Smooth muscle cell of bladder (primary cell): ENCODE data around the gene KIF24. TPM values are rescaled to one million over a fixed set of nuclear protein-coding genes. Genes with fewer than 3 reads are reported as not detected.

ENCODE experiments used
- total RNA-seq: library from RNA; depleted of rRNA; stranded (reverse); fragments of >200 nt; gene quantifications from 2 replicates; pipeline ENCODE4 v1.2.3, GENCODE V29; 2014

Gene KIF24, protein sequence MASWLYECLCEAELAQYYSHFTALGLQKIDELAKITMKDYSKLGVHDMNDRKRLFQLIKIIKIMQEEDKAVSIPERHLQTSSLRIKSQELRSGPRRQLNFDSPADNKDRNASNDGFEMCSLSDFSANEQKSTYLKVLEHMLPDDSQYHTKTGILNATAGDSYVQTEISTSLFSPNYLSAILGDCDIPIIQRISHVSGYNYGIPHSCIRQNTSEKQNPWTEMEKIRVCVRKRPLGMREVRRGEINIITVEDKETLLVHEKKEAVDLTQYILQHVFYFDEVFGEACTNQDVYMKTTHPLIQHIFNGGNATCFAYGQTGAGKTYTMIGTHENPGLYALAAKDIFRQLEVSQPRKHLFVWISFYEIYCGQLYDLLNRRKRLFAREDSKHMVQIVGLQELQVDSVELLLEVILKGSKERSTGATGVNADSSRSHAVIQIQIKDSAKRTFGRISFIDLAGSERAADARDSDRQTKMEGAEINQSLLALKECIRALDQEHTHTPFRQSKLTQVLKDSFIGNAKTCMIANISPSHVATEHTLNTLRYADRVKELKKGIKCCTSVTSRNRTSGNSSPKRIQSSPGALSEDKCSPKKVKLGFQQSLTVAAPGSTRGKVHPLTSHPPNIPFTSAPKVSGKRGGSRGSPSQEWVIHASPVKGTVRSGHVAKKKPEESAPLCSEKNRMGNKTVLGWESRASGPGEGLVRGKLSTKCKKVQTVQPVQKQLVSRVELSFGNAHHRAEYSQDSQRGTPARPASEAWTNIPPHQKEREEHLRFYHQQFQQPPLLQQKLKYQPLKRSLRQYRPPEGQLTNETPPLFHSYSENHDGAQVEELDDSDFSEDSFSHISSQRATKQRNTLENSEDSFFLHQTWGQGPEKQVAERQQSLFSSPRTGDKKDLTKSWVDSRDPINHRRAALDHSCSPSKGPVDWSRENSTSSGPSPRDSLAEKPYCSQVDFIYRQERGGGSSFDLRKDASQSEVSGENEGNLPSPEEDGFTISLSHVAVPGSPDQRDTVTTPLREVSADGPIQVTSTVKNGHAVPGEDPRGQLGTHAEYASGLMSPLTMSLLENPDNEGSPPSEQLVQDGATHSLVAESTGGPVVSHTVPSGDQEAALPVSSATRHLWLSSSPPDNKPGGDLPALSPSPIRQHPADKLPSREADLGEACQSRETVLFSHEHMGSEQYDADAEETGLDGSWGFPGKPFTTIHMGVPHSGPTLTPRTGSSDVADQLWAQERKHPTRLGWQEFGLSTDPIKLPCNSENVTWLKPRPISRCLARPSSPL (N-terminal part only)
- 0.43 and 0.55 TPM in 2 replicates for total RNA-seq

DNA sequence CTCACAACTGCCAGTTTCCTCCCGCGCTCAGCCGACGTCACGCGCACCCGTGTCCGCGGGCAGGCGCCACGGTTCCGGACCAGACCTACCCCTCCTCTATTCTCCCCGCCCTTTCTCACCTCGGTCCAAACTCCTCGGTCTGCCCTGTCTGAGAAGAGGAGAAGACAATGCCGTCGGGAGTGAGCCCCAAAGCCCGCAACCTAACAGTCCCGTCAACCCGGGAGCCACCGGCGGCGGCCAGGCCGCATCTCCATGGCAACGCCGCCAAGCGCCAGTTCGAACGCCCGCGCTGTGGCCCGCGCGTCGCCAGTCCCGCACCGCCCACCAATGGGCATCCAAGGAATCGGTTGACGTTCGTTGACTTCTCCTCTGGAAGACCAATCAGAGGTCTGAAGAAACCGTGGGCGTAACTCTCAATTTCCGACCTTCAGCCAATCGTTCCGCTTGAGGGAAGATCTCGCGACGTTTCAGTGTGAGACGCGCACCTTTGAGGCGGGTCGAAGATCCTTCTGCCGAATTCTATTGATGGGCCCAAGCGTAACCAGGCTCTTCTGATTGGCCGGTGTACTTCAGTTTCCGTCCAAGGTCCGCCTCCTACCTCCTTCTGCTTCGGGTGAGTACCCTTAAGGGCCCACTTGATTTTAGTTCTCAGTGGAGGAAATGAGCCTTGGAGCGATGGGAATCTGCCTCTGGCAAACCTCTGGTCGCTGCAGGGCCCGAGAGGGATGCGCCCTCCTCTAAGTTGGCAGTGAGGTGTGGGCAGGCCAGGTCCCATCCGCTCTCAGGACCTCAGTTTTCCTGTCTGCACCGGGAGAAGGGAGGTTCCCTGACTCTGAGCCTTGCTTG is at the start of gene KIF24, which contains the start of gene NUDT2:
Gene KIF24, minus strand, starts transcription at position 282 of the 846 bp plus-strand sequence. CDS start 17,922 bp downstream, outside the sequence.
Gene NUDT2, plus strand, starts transcription at position 583 of the 846 bp plus-strand sequence. CDS start 9,471 bp downstream, outside the sequence.

DNA sequence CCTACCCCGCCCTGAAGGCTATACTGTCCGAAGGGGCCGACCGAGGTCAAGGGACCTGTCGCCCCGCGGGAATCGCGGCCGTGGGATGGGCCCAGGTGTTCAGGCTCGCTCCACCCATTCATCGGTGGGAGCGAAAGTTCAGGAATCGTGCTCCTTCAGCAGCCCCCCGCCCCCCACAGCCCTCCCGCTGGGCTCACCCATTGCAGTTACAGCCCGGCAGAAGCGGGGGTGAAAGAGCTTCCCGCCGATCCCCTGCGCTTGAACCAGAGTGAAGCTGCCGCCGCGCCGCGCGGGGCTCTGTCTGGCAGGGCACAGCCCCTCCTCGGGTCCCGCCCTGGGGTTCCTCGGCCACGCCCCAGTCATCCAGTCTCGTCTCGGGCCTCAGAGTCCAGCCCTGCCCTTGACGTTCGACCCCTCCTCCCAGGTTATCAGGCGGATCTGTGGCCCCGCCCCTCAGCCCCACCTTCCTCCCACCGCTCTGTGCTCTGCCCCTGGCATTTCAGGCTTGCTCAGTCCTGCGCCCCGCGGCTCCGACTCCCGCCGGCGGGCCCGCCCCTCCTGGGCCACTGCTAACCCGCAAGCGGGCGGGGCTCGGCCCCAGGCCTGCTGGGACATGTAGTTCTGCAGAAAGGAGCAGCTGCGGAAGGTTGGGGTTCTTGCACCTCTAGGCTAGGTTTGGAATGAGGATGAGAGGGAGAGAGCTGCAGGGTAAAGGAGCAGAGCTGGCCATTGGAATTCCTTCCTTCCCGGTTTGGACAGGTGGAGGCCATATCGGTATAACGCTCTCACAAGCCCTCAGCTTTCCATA is 47.7 kb upstream of the KIF24 start, which contains the start of gene MYORG:
Gene MYORG, minus strand, starts transcription at position 303 of the 808 bp plus-strand sequence. CDS start 3,955 bp downstream, outside the sequence.

Other genes with a start within 250 kb of the KIF24 start
- 7.8 and 9.3 TPM in 2 replicates for gene DCAF12, start 202.6 kb downstream of the KIF24 start, total RNA-seq
- gene UBAP1, start 150.2 kb downstream of the KIF24 start, total RNA-seq, result 26.3 and 29.3 TPM in 2 replicates
- gene NUDT2, start 301 bp upstream of the KIF24 start, total RNA-seq, result 36.5 and 56.0 TPM in 2 replicates
- gene MYORG, start 47.6 kb upstream of the KIF24 start, total RNA-seq, result 0.43 and 0.55 TPM in 2 replicates
- 3.7 and 6.9 TPM in 2 replicates for gene FAM219A, start 129.3 kb upstream of the KIF24 start, total RNA-seq
- gene DNAI1, start 129.5 kb upstream of the KIF24 start, total RNA-seq, result not detected in 2 replicates
- not detected in 2 replicates for gene ENHO, start 193.7 kb upstream of the KIF24 start, total RNA-seq